Measurements from ENCODE around the gene SCIN. TPM values are rescaled to one million over a fixed set of nuclear protein-coding genes. Genes with fewer than 3 reads are reported as not detected.
"Not testable (repeated sequence)": the region's sequence is repeated elsewhere in the genome, so short reads cannot be mapped to it uniquely, and the experiment has no call there.

The SCIN gene
- total RNA-seq (10.7 TPM), polyA plus RNA-seq (1.3 TPM)

DNA sequence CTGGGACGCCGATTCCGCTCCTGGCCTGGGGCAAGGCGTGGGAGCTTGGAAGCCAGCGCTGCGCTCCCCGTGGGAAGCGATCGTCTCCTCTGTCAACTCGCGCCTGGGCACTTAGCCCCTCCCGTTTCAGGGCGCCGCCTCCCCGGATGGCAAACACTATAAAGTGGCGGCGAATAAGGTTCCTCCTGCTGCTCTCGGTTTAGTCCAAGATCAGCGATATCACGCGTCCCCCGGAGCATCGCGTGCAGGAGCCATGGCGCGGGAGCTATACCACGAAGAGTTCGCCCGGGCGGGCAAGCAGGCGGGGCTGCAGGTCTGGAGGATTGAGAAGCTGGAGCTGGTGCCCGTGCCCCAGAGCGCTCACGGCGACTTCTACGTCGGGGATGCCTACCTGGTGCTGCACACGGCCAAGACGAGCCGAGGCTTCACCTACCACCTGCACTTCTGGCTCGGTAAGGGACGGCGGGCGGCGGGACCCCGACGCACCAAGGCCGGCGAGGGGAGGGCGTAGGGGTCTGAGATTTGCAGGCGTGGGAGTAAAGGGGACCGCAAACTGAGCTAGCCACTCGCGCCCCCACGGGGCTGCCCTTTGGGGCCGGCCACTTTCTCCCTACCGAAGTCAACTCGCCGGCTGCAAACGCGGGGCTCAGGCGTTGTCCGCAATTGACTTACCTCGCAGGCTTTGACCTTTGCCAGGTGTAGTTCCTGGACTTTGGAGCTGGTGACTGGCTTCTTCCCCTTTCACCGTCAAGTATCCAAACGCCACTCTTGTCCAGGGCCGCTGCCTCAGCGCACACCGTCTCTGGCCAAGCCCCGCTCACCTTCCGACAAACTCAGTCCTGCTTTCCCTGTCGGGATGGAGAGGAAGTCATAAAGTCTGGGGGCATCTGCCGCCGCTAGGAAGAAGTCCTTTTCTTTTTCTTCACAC, at the start of gene SCIN:
TSS of gene SCIN (plus strand) at position 187 of the 928 bp plus-strand sequence. CDS start at position 254, 67 bp downstream.
- no peak for DNase-seq (ENCODE audit: extremely low spot score)
- H3K4me3 ChIP-seq (ENCODE audit: low read depth, low read length): peak within 1 kb of the TSS; percentile 38
- H3K27ac ChIP-seq (ENCODE audit: low read depth): no peak within 1 kb of the TSS
- WGBS: 7% methylated on average over 74 of the region's 74 CpGs
- no peaks in the 10 kb centered on the region for H3K36me3 ChIP-seq (ENCODE audit: insufficient read depth)
- no peaks in the 10 kb centered on the region for H3K4me1 ChIP-seq (ENCODE audit: insufficient read depth)

DNA sequence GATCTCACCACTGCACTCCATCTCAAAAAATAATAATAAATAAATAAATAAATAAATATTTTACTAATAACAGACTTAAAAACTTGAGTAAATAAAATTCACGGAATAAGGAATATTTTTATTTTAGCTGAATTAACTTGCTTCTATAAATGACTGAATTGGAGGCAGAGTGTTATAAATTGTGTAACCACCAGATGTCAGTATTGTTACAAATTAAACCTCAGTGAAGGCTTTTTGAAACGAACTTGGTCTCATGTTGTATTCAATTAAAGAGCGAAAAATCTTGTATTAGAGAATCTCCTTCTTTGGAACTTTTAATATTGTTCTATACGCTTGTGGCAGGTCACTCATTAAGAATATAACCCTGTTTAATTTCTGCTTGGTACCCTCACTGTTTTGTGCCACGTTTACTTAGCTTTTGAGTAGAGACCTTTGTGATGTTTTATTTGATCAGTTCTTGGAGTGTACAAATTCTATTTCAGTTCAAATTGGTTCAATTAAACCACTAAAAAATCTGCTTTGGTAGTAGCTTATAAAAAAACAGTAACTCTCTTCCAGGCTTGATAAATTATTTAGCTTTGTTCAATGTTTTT, 45.6 kb upstream of the SCIN start:
- no peak for DNase-seq (ENCODE audit: extremely low spot score)
- WGBS: 20% methylated on average over 5 of the region's 5 CpGs
- Histone ChIP-seq H3K4me3 (ENCODE audit: low read depth, low read length) (no peak overlapping the region), H3K27ac (ENCODE audit: low read depth) (no peak overlapping the region), H3K4me1 (ENCODE audit: insufficient read depth) (no peaks in the 10 kb centered on the region), H3K36me3 (ENCODE audit: insufficient read depth) (no peaks in the 10 kb centered on the region)

- WGBS: 83% methylated on average over 2 of the region's 2 CpGs
- H3K36me3 ChIP-seq (ENCODE audit: insufficient read depth); H3K4me3 ChIP-seq (ENCODE audit: low read depth, low read length); H3K4me1 ChIP-seq (ENCODE audit: insufficient read depth); H3K27ac ChIP-seq (ENCODE audit: low read depth); DNase-seq (ENCODE audit: extremely low spot score): not testable (repeated sequence)
Observed at GRCh38 chr7:12526693-12527092, 43.8 kb upstream of the SCIN start.

- H3K36me3 ChIP-seq (ENCODE audit: insufficient read depth); H3K4me1 ChIP-seq (ENCODE audit: insufficient read depth); H3K4me3 ChIP-seq (ENCODE audit: low read depth, low read length); DNase-seq (ENCODE audit: extremely low spot score); H3K27ac ChIP-seq (ENCODE audit: low read depth): not testable (repeated sequence)
- WGBS: 92% methylated on average over 1 of the region's 1 CpG
Observed at GRCh38 chr7:12527670-12528069, 42.9 kb upstream of the SCIN start.

GRCh38 chr7:12529971-12530710, 40.4 kb upstream of the SCIN start:
- Histone ChIP-seq H3K4me3 (ENCODE audit: low read depth, low read length) (no peak overlapping the region), H3K4me1 (ENCODE audit: insufficient read depth) (no peaks in the 10 kb centered on the region), H3K27ac (ENCODE audit: low read depth) (no peak overlapping the region), H3K36me3 (ENCODE audit: insufficient read depth) (no peaks in the 10 kb centered on the region)
- no peak for DNase-seq (ENCODE audit: extremely low spot score)
- 87% methylated on average over 8 of the region's 8 CpGs for WGBS

- Histone ChIP-seq H3K27ac (ENCODE audit: low read depth) (no peak overlapping the region), H3K36me3 (ENCODE audit: insufficient read depth) (no peaks in the 10 kb centered on the region), H3K4me1 (ENCODE audit: insufficient read depth) (no peaks in the 10 kb centered on the region), H3K4me3 (ENCODE audit: low read depth, low read length) (no peak overlapping the region)
- DNase-seq (ENCODE audit: extremely low spot score): no peak
- 93% methylated on average over 4 of the region's 4 CpGs for WGBS
Observed at GRCh38 chr7:12531784-12532183, 38.7 kb upstream of the SCIN start.

- H3K4me1 ChIP-seq (ENCODE audit: insufficient read depth): no peaks in the 10 kb centered on the region
- no peak overlapping the region for H3K27ac ChIP-seq (ENCODE audit: low read depth)
- DNase-seq (ENCODE audit: extremely low spot score): no peak
- 67% methylated on average over 2 of the region's 2 CpGs for WGBS
- no peaks in the 10 kb centered on the region for H3K36me3 ChIP-seq (ENCODE audit: insufficient read depth)
- H3K4me3 ChIP-seq (ENCODE audit: low read depth, low read length): no peak overlapping the region
Observed at GRCh38 chr7:12534046-12534445, 36.5 kb upstream of the SCIN start.

DNA sequence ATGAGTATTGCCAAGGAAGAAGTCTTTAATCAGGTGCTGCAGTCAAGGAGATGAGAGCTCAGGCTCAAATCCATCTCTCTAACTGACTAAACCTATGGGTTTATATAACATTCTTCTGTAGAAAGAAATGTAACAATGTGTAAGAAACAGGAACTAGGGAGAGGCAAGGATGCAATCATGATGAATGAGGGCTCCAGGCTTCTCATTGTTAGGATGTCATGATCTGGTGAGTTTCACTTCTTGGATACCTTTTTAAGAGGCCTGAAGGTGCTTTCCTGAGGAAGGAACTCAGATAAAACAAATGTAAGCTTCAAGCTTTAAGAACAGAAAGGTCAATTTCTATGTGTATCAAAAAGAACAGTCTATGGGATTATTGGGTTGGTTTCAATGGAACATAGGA, 30.8 kb upstream of the SCIN start:
- H3K27ac ChIP-seq (ENCODE audit: low read depth): no peak overlapping the region
- no peaks in the 10 kb centered on the region for H3K36me3 ChIP-seq (ENCODE audit: insufficient read depth)
- DNase-seq (ENCODE audit: extremely low spot score): no peak
- H3K4me3 ChIP-seq (ENCODE audit: low read depth, low read length): no peak overlapping the region
- H3K4me1 ChIP-seq (ENCODE audit: insufficient read depth): no peaks in the 10 kb centered on the region

GRCh38 chr7:12540850-12541249, 29.7 kb upstream of the SCIN start:
- H3K4me1 ChIP-seq (ENCODE audit: insufficient read depth): no peaks in the 10 kb centered on the region
- H3K27ac ChIP-seq (ENCODE audit: low read depth): no peak overlapping the region
- 84% methylated on average over 1 of the region's 1 CpG for WGBS
- no peak for DNase-seq (ENCODE audit: extremely low spot score)
- H3K4me3 ChIP-seq (ENCODE audit: low read depth, low read length): no peak overlapping the region
- no peaks in the 10 kb centered on the region for H3K36me3 ChIP-seq (ENCODE audit: insufficient read depth)

GRCh38 chr7:12543586-12543985, 26.9 kb upstream of the SCIN start:
- no peak overlapping the region for H3K4me3 ChIP-seq (ENCODE audit: low read depth, low read length)
- no peaks in the 10 kb centered on the region for H3K36me3 ChIP-seq (ENCODE audit: insufficient read depth)
- DNase-seq (ENCODE audit: extremely low spot score): no peak
- 76% methylated on average over 4 of the region's 4 CpGs for WGBS
- H3K27ac ChIP-seq (ENCODE audit: low read depth): no peak overlapping the region
- H3K4me1 ChIP-seq (ENCODE audit: insufficient read depth): no peaks in the 10 kb centered on the region

DNA sequence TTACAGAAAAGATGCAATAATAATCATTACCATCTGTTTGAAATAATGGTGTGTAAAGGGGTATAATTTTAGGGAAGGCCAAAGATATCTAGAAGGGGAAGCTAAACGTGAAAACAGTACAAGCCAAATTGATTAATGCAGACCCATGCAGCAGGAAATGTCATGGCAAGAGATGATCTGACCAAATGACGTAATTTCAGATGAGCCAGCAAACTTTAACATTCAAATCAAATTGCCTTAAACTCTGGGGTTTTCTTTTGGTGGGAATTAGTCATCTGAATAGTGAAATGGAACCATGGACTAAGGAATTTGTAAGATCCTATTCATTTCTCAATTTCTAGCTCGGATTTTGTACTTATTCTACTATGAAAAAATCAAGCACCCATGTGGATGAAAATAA, 21.4 kb upstream of the SCIN start:
- DNase-seq (ENCODE audit: extremely low spot score): no peak
- Histone ChIP-seq H3K36me3 (ENCODE audit: insufficient read depth) (no peaks in the 10 kb centered on the region), H3K27ac (ENCODE audit: low read depth) (no peak overlapping the region), H3K4me1 (ENCODE audit: insufficient read depth) (no peaks in the 10 kb centered on the region), H3K4me3 (ENCODE audit: low read depth, low read length) (no peak overlapping the region)
- WGBS: 80% methylated on average over 3 of the region's 3 CpGs

DNA sequence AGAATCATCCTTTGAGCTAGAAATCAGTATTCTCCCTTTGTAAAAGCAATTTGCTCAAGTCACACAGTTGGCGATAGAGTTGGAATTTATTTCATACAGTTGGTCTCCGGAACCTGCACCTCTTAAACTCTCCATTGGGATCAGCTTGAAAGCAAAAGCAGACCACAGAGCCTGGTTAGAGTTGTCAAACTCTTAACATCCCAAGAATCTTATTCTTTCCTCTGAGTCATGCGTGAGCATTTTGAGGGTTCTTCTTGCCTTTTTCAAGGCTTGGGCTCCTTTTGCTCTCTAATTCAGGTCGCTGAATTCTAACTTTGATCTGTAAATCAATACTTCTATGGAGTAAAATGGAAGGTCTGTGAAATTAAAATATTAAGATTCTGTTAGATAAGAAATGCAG, 19.6 kb upstream of the SCIN start:
- H3K27ac ChIP-seq (ENCODE audit: low read depth): no peak overlapping the region
- DNase-seq (ENCODE audit: extremely low spot score): no peak
- no peaks in the 10 kb centered on the region for H3K4me1 ChIP-seq (ENCODE audit: insufficient read depth)
- H3K4me3 ChIP-seq (ENCODE audit: low read depth, low read length): no peak overlapping the region
- no peaks in the 10 kb centered on the region for H3K36me3 ChIP-seq (ENCODE audit: insufficient read depth)
- WGBS: 97% methylated on average over 4 of the region's 4 CpGs

- H3K4me1 ChIP-seq (ENCODE audit: insufficient read depth): no peaks in the 10 kb centered on the region
- DNase-seq (ENCODE audit: extremely low spot score): no peak
- WGBS: 79% methylated on average over 1 of the region's 1 CpG
- no peak overlapping the region for H3K4me3 ChIP-seq (ENCODE audit: low read depth, low read length)
- no peak overlapping the region for H3K27ac ChIP-seq (ENCODE audit: low read depth)
- no peaks in the 10 kb centered on the region for H3K36me3 ChIP-seq (ENCODE audit: insufficient read depth)
Observed at GRCh38 chr7:12552876-12553275, 17.6 kb upstream of the SCIN start.

GRCh38 chr7:12553416-12553815, 17.1 kb upstream of the SCIN start:
- no peaks in the 10 kb centered on the region for H3K36me3 ChIP-seq (ENCODE audit: insufficient read depth)
- H3K27ac ChIP-seq (ENCODE audit: low read depth): no peak overlapping the region
- DNase-seq (ENCODE audit: extremely low spot score): no peak
- H3K4me1 ChIP-seq (ENCODE audit: insufficient read depth): no peaks in the 10 kb centered on the region
- no peak overlapping the region for H3K4me3 ChIP-seq (ENCODE audit: low read depth, low read length)

Data from urinary bladder (tissue), 4 donors.